CD14-positive monocyte (primary cell): ENCODE measurements around the gene PSKH1. TPM values are rescaled to one million over a fixed set of nuclear protein-coding genes. Genes with fewer than 3 reads are reported as not detected.
"Not testable (repeated sequence)": the region's sequence is repeated elsewhere in the genome, so short reads cannot be mapped to it uniquely, and the experiment has no call there.

Experiments used
- DNase-seq, 3 donors: peaks; one replicate each; pipeline ENCODE4 v3.0.0-alpha.2; 2011 to 2022
- H2AFZ ChIP-seq: 2 replicates; pipeline ENCODE4 v1.6.0; 2012; ENCODE audit warnings: mild to moderate bottlenecking, low read depth, low read length, inconsistent platforms; ENCODE audit not compliant: insufficient read depth, poor library complexity, severe bottlenecking
- H3K27ac ChIP-seq, 2 donors: 1 replicate in 1 of 2; 2 replicates in 1 of 2; pipeline ENCODE4 v1.5.1; 2012 to 2013; ENCODE audit warnings: low read length in 2 of 2, control low read depth in 1 of 2, inconsistent platforms in 1 of 2, low read depth in 1 of 2, mild to moderate bottlenecking in 1 of 2
- H3K27me3 ChIP-seq, 2 donors: one replicate each; pipeline versions ENCODE4 v1.6.0 to v1.6.1; 2011 to 2013; ENCODE audit warnings: low read length in 2 of 2; ENCODE audit not compliant: control insufficient read depth in 2 of 2, insufficient read depth in 2 of 2
- H3K36me3 ChIP-seq, 2 donors: replicated peaks in 1 of 2; 1 replicate in 1 of 2; 2 replicates in 1 of 2; pipeline versions ENCODE4 v1.5.1 to v1.6.1; 2012 to 2013; ENCODE audit warnings: low read length in 2 of 2, control low read depth in 1 of 2, inconsistent platforms in 1 of 2, mild to moderate bottlenecking in 1 of 2; ENCODE audit not compliant: insufficient read depth in 2 of 2, control insufficient read depth in 1 of 2
- H3K4me1 ChIP-seq, 2 donors: 1 replicate in 1 of 2; 2 replicates in 1 of 2; pipeline versions ENCODE4 v1.5.1 to v1.6.1; 2012 to 2013; ENCODE audit warnings: low read length in 2 of 2, control low read depth in 1 of 2, inconsistent platforms in 1 of 2, mild to moderate bottlenecking in 1 of 2, moderate library complexity in 1 of 2; ENCODE audit not compliant: insufficient read depth in 2 of 2, control insufficient read depth in 1 of 2
- H3K4me2 ChIP-seq: replicated peaks from 2 replicates; pipeline ENCODE3; 2012; ENCODE audit warnings: low read length, moderate library complexity, mild to moderate bottlenecking; ENCODE audit not compliant: poor library complexity, severe bottlenecking; ENCODE audit errors: extremely low read depth
- H3K4me3 ChIP-seq, 3 experiments: fragments of 200-600 bp in 1 of 3; sonication (generic) in 1 of 3; replicated peaks in 1 of 3; 1 replicate in 2 of 3; 2 replicates in 1 of 3; pipeline ENCODE4 v1.5.1; 2011 to 2013; ENCODE audit warnings: low read length in 3 of 3, mild to moderate bottlenecking in 3 of 3, control low read depth in 2 of 3, low read depth in 2 of 3, inconsistent platforms in 1 of 3, moderate library complexity in 1 of 3
- H3K79me2 ChIP-seq: 2 replicates; pipeline ENCODE4 v1.6.0; 2012; ENCODE audit warnings: mild to moderate bottlenecking, control low read depth, inconsistent platforms, low read length, moderate library complexity; ENCODE audit not compliant: insufficient read depth
- H3K9ac ChIP-seq: 2 replicates; pipeline ENCODE4 v1.6.0; 2017; ENCODE audit warnings: low read length, mild to moderate bottlenecking; ENCODE audit not compliant: insufficient read depth, poor library complexity, severe bottlenecking
- H3K9me3 ChIP-seq, 2 donors: replicated peaks in 1 of 2; 1 replicate in 1 of 2; 2 replicates in 1 of 2; pipeline versions ENCODE4 v1.5.1 to v1.6.1; 2012 to 2013; ENCODE audit warnings: low read length in 2 of 2, control low read depth in 1 of 2; ENCODE audit not compliant: control insufficient read depth in 1 of 2, insufficient read depth in 1 of 2
- H4K20me1 ChIP-seq: 2 replicates; pipeline ENCODE4 v1.6.0; 2012; ENCODE audit warnings: mild to moderate bottlenecking, low read length, control low read depth, moderate library complexity; ENCODE audit not compliant: insufficient read depth
- H3K27ac Mint-ChIP-seq, 7 donors: one replicate each; pipeline ENCODE4 v1.8.0; 2020; ENCODE audit warnings: mild to moderate bottlenecking in 7 of 7, mixed read lengths in 7 of 7, moderate library complexity in 6 of 7, inconsistent platforms in 2 of 7
- H3K27me3 Mint-ChIP-seq, 3 donors: one replicate each; pipeline ENCODE4 v1.8.0; 2021 to 2022; ENCODE audit warnings: low read depth in 3 of 3, mild to moderate bottlenecking in 3 of 3, mixed read lengths in 3 of 3, moderate library complexity in 3 of 3, inconsistent platforms in 1 of 3
- H3K36me3 Mint-ChIP-seq, 2 donors: one replicate each; pipeline ENCODE4 v1.8.0; 2020; ENCODE audit warnings: mixed read lengths in 2 of 2, inconsistent platforms in 1 of 2, mild to moderate bottlenecking in 1 of 2
- H3K4me1 Mint-ChIP-seq: one replicate; pipeline ENCODE4 v1.8.0; 2020; ENCODE audit warnings: mild to moderate bottlenecking, mixed read lengths
- H3K4me3 Mint-ChIP-seq, 2 donors: one replicate each; pipeline ENCODE4 v1.8.0; 2020; ENCODE audit warnings: mild to moderate bottlenecking in 2 of 2, mixed read lengths in 2 of 2, moderate library complexity in 1 of 2
- H3K9me3 Mint-ChIP-seq, 7 donors: one replicate each; pipeline ENCODE4 v1.8.0; 2020 to 2022; ENCODE audit warnings: mixed read lengths in 7 of 7, mild to moderate bottlenecking in 6 of 7, moderate library complexity in 6 of 7, inconsistent platforms in 2 of 7
- WGBS: methylation state at CpG from one replicate; pipeline ENCODE4 v1.1.5; 2013; ENCODE audit warnings: missing lambda C conversion rate; ENCODE audit not compliant: insufficient coverage; 5-methylcytosine and 5-hydroxymethylcytosine counted together
- intact Hi-C, 2 donors: fragments of 100-400 bp; cut with micrococcal nuclease; formaldehyde crosslinking; loops; one replicate each; pipeline versions ENCODE4 v1.15.0 to v1.15.1; 2023
- polyA plus RNA-seq, 3 donors: library from polyadenylated mRNA; depleted of rRNA in 1 of 3; unstranded in 2 of 3; stranded (reverse) in 1 of 3; fragments of 300-500 nt in 2 of 3; fragments of >200 nt in 1 of 3; fragmentation: Illumina TruSeq in 2 of 3; gene quantifications; 1 replicate in 2 of 3; 2 replicates in 1 of 3; pipeline ENCODE4 v1.2.3, GENCODE V29; 2012 to 2021
- TF ChIP-seq, protein P1 (sequence below): fragments of 200-600 bp; IDR thresholded peaks from one replicate; pipeline ENCODE4 v1.8.0; 2022; ENCODE audit warnings: antibody characterized with exemption, mild to moderate bottlenecking

The PSKH1 gene
- polyA plus RNA-seq, 3 donors, result 11.0 to 19.7 (median 16.8) TPM

DNA sequence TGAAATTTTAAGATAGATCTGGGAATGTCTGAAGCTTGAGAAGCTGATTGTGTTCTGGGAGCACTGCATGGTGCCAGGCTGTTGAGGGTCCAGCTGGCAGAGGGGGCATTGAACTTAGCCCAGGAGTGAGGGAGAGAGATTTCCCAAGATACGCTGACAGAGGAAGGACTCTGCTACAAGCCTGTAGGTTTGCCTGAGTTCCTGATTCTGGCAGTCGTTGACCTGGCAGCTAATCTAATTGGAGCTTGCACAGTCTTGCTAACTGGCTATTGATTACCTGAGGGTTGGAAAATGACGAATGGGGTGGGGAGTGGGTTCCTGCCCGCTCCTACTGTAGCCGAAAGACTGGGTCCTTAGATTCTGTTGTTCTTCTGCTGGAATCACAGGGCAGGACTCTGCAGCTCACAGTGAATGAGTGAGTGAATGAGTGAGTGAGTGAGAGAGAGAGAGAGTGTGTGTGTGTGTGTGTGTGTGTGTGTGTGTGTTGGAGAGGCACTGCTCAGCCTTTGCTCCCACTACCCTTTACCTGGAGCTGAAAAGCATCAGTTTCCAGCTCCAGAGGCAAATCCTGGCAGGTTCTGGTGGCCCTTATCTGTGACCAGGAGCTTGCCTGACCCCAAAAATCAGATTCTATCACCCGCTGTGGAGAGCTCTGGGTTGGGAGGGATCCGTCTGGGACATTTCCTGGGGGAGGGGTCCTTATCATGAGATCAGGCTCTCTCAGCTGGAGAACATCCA, 21.9 kb downstream of the PSKH1 start:
- Mint-ChIP-seq H3K27ac (peak overlapping the region in 5 of 7 donors; percentile 10 to 51 (median 21)), H3K9me3 (no peaks in the 10 kb centered on the region), H3K4me1 (peaks cover 6% of the 10 kb centered on the region), H3K4me3 (no peak overlapping the region), H3K27me3 (no peaks in the 10 kb centered on the region), H3K36me3 (peaks cover 65 to 83% of the 10 kb centered on the region in 2 donors)
- intact Hi-C loops, result no loop called here
- Histone ChIP-seq H3K4me2 (no peak overlapping the region), H3K4me1 (no peaks in the 10 kb centered on the region), H4K20me1 (peaks cover 80% of the 10 kb centered on the region), H3K27me3 (no peaks in the 10 kb centered on the region), H3K36me3 (peaks cover 51 to 79% of the 10 kb centered on the region in 2 donors), H3K79me2 (peaks cover 43% of the 10 kb centered on the region), H3K4me3 (no peak overlapping the region), H3K9ac (no peak overlapping the region), H2AFZ (no peak overlapping the region), H3K27ac (no peak overlapping the region), H3K9me3 (no peaks in the 10 kb centered on the region)
- WGBS, result 94% methylated on average over 5 of the region's 7 CpGs
- TF ChIP-seq, protein P1, sequence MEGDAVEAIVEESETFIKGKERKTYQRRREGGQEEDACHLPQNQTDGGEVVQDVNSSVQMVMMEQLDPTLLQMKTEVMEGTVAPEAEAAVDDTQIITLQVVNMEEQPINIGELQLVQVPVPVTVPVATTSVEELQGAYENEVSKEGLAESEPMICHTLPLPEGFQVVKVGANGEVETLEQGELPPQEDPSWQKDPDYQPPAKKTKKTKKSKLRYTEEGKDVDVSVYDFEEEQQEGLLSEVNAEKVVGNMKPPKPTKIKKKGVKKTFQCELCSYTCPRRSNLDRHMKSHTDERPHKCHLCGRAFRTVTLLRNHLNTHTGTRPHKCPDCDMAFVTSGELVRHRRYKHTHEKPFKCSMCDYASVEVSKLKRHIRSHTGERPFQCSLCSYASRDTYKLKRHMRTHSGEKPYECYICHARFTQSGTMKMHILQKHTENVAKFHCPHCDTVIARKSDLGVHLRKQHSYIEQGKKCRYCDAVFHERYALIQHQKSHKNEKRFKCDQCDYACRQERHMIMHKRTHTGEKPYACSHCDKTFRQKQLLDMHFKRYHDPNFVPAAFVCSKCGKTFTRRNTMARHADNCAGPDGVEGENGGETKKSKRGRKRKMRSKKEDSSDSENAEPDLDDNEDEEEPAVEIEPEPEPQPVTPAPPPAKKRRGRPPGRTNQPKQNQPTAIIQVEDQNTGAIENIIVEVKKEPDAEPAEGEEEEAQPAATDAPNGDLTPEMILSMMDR, result no peak
- no peak for DNase-seq

DNA sequence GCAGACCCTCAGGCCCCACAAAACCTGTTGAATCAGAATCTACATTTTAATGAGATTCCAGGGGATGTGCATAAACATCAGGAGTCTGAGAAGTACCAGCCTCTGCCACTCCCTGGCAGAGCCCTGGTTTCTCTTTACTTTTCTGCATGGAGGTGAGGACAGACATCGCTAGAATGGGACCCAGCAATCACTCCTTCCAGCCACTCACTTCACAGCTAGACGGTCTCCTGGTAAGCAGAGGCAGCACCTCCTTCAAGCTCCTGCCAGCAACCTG, 22.4 kb downstream of the PSKH1 start:
- peaks cover 80% of the 10 kb centered on the region for H4K20me1 ChIP-seq
- H3K9me3 ChIP-seq, H3K9me3 Mint-ChIP-seq, H3K4me3 ChIP-seq, H3K27me3 ChIP-seq, H3K9ac ChIP-seq, H2AFZ ChIP-seq, H3K4me3 Mint-ChIP-seq, intact Hi-C loops, H3K4me2 ChIP-seq, DNase-seq, H3K4me1 ChIP-seq, H3K27ac ChIP-seq, H3K27me3 Mint-ChIP-seq, H3K4me1 Mint-ChIP-seq: not testable (repeated sequence)
- peaks cover 63 to 80% of the 10 kb centered on the region in 2 donors for H3K36me3 Mint-ChIP-seq
- H3K36me3 ChIP-seq, result peaks cover 49 to 76% of the 10 kb centered on the region in 2 donors
- H3K27ac Mint-ChIP-seq, result peak overlapping the region in 1 of 7 donors; percentile 2
- H3K79me2 ChIP-seq, result peaks cover 47% of the 10 kb centered on the region
- no CpG with 5 or more reads among the region's 2 CpGs for WGBS
